Loucy (cell line): ENCODE data around the gene INPP4A.

Experiments
- H2AFZ ChIP-seq: fragments of 200-600 bp; sonication (generic); 2 replicates; pipeline ENCODE4 v1.6.0; 2016; ENCODE audit warnings: antibody characterized with exemption, mild to moderate bottlenecking, low read length, moderate library complexity
- H3F3A ChIP-seq: fragments of 200-600 bp; 2 replicates; pipeline ENCODE4 v1.6.0; 2016; ENCODE audit warnings: antibody characterized with exemption, low read depth, mild to moderate bottlenecking
- H3K27me3 ChIP-seq: fragments of 200-600 bp; sonication (generic); 2 replicates; pipeline ENCODE4 v1.6.1; 2014; ENCODE audit warnings: low read length, mild to moderate bottlenecking; ENCODE audit not compliant: insufficient read depth, poor library complexity, severe bottlenecking
- H3K36me3 ChIP-seq: fragments of 200-600 bp; sonication (generic); 2 replicates; pipeline ENCODE4 v1.6.1; 2016; ENCODE audit warnings: low read length; ENCODE audit not compliant: insufficient read depth
- H3K4me1 ChIP-seq: fragments of 200-600 bp; sonication (generic); 2 replicates; pipeline ENCODE4 v1.5.1; 2014; ENCODE audit warnings: low read length, mild to moderate bottlenecking; ENCODE audit not compliant: insufficient read depth, poor library complexity, severe bottlenecking
- H3K4me2 ChIP-seq: fragments of 200-600 bp; sonication (generic); 2 replicates; pipeline ENCODE4 v1.6.0; 2014; ENCODE audit warnings: antibody characterized with exemption, low read length, low read depth, mild to moderate bottlenecking; ENCODE audit not compliant: poor library complexity, severe bottlenecking
- H3K4me3 ChIP-seq: fragments of 200-600 bp; sonication (generic); 2 replicates; pipeline ENCODE4 v1.5.1; 2014; ENCODE audit warnings: low read length, mild to moderate bottlenecking, mixed read lengths; ENCODE audit not compliant: poor library complexity, severe bottlenecking
- H3K79me2 ChIP-seq: fragments of 200-600 bp; sonication (generic); 2 replicates; pipeline ENCODE4 v1.6.1; 2014; ENCODE audit warnings: low read length; ENCODE audit not compliant: insufficient read depth
- H3K9ac ChIP-seq: fragments of 200-600 bp; sonication (generic); 2 replicates; pipeline ENCODE4 v1.6.0; 2014; ENCODE audit warnings: mild to moderate bottlenecking, low read depth, low read length, moderate library complexity; ENCODE audit not compliant: poor library complexity, severe bottlenecking
- H3K9me2 ChIP-seq: fragments of 200-600 bp; sonication (generic); replicated peaks from 2 replicates; pipeline ENCODE4 v1.6.1; 2016; ENCODE audit warnings: low read depth, low read length, mixed read lengths
- H3K9me3 ChIP-seq: fragments of 200-600 bp; sonication (generic); 2 replicates; pipeline ENCODE4 v1.6.1; 2014; ENCODE audit warnings: mild to moderate bottlenecking, antibody characterized with exemption, low read length, low read depth; ENCODE audit not compliant: insufficient read depth
- H4K20me1 ChIP-seq: fragments of 200-600 bp; sonication (generic); 2 replicates; pipeline ENCODE4 v1.6.0; 2014; ENCODE audit warnings: antibody characterized with exemption, low read length, mild to moderate bottlenecking; ENCODE audit not compliant: insufficient read depth, poor library complexity, severe bottlenecking
- EZH2phosphoT487 ChIP-seq: fragments of 200-600 bp; IDR thresholded peaks from 2 replicates; pipeline ENCODE4 v1.6.1; 2018; ENCODE audit warnings: antibody characterized with exemption, mild to moderate bottlenecking, moderate library complexity, borderline replicate concordance
- TF ChIP-seq, protein P1 (sequence below): fragments of 200-600 bp; sonication (generic); conservative IDR thresholded peaks from 2 replicates; pipeline ENCODE4 v1.5.1; 2014; ENCODE audit warnings: mild to moderate bottlenecking, antibody characterized with exemption, low read length

Gene INPP4A

DNA sequence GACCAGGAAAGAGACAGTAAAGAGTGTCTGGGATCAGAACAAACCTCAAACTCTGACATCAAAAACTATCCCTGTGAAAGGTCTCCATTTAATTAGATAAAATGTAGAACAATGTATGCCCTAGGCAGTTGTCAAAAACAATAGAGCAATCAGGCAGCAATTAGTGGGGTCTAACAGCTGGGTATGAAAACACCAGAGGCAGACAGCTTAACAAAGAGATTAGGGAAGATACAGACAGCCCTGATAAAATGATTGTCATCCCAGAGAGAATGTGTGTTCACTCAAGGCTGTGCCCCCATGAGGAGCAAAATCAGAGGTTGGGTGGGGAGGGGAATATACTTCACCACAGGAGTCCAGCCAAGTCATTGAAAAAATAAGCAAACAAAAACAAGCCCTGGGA is 50.0 kb downstream of the INPP4A start:
- peaks cover 49% of the 10 kb centered on the region for H3K79me2 ChIP-seq

DNA sequence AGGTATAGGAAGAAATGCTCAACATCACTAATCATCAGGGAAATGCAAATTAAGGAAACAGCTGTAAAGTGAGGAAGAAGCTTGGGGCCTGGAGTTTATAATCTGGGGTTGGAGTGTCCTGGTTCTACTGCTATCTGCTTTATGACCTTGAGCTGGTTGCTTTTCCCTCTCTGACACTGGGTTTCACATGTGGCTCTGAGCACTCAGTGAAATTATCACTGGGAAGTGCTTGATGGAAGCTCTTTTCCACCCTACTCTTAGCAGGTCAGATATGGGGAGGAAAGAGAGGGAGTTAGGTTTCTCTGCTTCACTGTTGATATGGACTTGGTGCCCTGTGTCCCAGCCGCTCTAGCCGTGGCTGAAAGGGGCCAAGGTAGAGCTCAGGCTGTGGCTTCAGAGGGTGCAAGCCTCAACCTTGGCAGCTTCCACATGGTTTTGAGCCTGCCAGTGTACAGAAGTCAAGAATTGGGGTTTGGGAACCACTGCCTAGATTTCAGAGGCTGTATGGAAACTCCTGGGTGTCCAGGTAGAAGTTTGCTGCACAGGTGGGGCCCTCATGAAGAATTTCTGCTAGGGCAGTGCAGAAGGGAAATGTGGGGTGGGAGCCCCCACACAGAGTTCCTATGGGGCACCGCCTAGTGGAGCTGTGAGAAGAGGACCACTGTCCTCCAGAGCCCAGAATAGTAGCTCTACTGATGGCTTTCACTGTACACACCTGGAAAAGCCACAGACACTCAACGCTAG is 52.3 kb downstream of the INPP4A start:
- no peak for TF ChIP-seq EZH2phosphoT487
- TF ChIP-seq, protein P1, sequence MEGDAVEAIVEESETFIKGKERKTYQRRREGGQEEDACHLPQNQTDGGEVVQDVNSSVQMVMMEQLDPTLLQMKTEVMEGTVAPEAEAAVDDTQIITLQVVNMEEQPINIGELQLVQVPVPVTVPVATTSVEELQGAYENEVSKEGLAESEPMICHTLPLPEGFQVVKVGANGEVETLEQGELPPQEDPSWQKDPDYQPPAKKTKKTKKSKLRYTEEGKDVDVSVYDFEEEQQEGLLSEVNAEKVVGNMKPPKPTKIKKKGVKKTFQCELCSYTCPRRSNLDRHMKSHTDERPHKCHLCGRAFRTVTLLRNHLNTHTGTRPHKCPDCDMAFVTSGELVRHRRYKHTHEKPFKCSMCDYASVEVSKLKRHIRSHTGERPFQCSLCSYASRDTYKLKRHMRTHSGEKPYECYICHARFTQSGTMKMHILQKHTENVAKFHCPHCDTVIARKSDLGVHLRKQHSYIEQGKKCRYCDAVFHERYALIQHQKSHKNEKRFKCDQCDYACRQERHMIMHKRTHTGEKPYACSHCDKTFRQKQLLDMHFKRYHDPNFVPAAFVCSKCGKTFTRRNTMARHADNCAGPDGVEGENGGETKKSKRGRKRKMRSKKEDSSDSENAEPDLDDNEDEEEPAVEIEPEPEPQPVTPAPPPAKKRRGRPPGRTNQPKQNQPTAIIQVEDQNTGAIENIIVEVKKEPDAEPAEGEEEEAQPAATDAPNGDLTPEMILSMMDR = no peak
- no peak overlapping the region for H3K4me3 ChIP-seq
- no peaks in the 10 kb centered on the region for H3K9me2 ChIP-seq
- peaks cover 51% of the 10 kb centered on the region for H3K79me2 ChIP-seq
- no peaks in the 10 kb centered on the region for H3K27me3 ChIP-seq
- H3K9me3 ChIP-seq = peaks cover 8% of the 10 kb centered on the region; the same call in 1 of the 2 replicates
- peaks cover under 1% of the 10 kb centered on the region for H3K4me1 ChIP-seq
- H3F3A ChIP-seq = no peaks in the 10 kb centered on the region
- H3K4me2 ChIP-seq = no peak overlapping the region
- H3K36me3 ChIP-seq = peaks cover 9% of the 10 kb centered on the region; the same call in 1 of the 2 replicates
- no peak overlapping the region for H3K9ac ChIP-seq
- no peaks in the 10 kb centered on the region for H4K20me1 ChIP-seq
- H2AFZ ChIP-seq = no peak overlapping the region

More for the DNA sequence above, 50.0 kb downstream of the INPP4A start:
- TF ChIP-seq, protein P1 = no peak
- TF ChIP-seq EZH2phosphoT487 = no peak
- Histone ChIP-seq H3K4me3 (no peak overlapping the region), H3K4me1 (no peaks in the 10 kb centered on the region), H3F3A (no peaks in the 10 kb centered on the region), H3K4me2 (no peak overlapping the region), H3K36me3 (peaks cover 9% of the 10 kb centered on the region; the same call in 1 of the 2 replicates), H3K9me3 (peaks cover 8% of the 10 kb centered on the region; the same call in 1 of the 2 replicates), H3K9ac (no peak overlapping the region), H3K27me3 (no peaks in the 10 kb centered on the region), H3K9me2 (no peaks in the 10 kb centered on the region), H2AFZ (no peak overlapping the region), H4K20me1 (no peaks in the 10 kb centered on the region)

DNA sequence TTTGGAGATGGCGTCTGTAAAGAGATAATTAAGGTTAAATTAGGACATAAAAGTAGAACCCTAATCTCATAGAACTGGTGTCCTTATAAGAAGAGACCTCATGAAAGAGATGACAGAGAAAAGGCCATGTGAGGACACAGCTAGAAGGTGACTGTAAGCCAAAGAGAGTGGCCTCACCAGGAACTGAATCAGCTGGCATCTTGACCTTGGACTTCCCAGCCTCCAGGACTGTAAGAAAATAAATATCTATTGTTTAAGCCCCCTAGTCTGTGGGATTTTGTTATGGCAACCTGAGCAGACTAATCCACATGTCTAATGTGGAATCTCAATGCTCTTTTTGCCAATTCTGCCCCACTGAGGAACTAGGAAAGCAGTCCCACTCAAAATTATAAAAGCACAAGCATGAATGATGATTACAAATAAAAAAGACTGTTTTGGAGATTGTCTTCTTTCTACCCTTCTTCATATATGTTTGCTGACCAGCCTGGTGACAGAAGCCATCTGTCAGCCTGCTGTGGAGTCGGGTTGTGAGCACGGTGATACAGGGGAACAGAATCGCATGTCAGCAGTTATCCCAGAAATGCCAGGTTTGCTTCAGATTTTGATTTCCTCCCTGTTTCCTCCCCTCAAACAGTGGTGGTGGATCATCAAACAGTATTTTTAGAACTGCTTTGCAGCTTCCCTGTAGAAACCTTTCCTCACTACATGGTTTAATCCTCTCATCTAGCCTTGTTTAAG is 54.2 kb downstream of the INPP4A start:
- TF ChIP-seq EZH2phosphoT487 = no peak
- TF ChIP-seq, protein P1 = no peak
- Histone ChIP-seq H3K9me2 (no peaks in the 10 kb centered on the region), H3F3A (no peaks in the 10 kb centered on the region), H3K4me2 (no peak overlapping the region), H3K9ac (no peak overlapping the region), H3K36me3 (peaks cover 8% of the 10 kb centered on the region; the same call in 1 of the 2 replicates), H4K20me1 (no peaks in the 10 kb centered on the region), H3K4me1 (peaks cover 18% of the 10 kb centered on the region), H3K79me2 (peaks cover 49% of the 10 kb centered on the region), H2AFZ (no peak overlapping the region), H3K27me3 (no peaks in the 10 kb centered on the region), H3K4me3 (no peak overlapping the region), H3K9me3 (peaks cover 8% of the 10 kb centered on the region; the same call in 1 of the 2 replicates)
